Activated CD4-positive, alpha-beta T cell treated with anti-CD3 and anti-CD28 coated beads, Interleukin-2, amount 50 U/mL, for 4 hours (primary cell): ENCODE data around the gene QKI.
"Not testable (repeated sequence)": the region's sequence is repeated elsewhere in the genome, so short reads cannot be mapped to it uniquely, and the experiment has no call there.

ENCODE experiments used
- DNase-seq, 2 experiments: peaks; one replicate each; pipeline ENCODE4 v3.0.0-alpha.2; 2020

QKI gene

GRCh38 chr6:163414117-163414945 lies at the start of gene QKI:
Gene QKI (plus strand): TSS chr6:163414718. CDS start chr6:163415194, 476 bp downstream.
- peak; percentile 75 to 81 for DNase-seq

DNA sequence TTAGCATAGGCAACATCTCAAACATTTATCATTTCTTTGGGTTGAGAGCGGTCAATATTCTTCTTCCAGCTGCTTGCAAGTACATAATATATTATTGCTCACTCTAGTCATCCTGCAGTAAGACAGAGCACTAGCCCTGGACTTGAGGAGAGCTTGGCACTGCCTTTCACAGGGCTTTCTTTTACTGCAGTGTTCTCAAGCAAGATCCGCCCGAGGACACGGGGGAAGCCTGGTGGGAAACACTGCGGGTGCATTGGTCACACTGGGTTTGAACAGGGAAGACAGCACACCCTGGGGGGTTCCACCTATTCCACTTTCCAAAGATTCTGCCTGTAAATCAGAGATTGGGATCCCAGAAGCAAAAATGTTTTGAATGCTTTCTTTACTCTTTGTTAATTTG lies 48.2 kb upstream of the QKI start:
- DNase-seq = no peak

- no peak for DNase-seq
Measured at GRCh38 chr6:163367497-163368183, 46.9 kb upstream of the QKI start.

DNA sequence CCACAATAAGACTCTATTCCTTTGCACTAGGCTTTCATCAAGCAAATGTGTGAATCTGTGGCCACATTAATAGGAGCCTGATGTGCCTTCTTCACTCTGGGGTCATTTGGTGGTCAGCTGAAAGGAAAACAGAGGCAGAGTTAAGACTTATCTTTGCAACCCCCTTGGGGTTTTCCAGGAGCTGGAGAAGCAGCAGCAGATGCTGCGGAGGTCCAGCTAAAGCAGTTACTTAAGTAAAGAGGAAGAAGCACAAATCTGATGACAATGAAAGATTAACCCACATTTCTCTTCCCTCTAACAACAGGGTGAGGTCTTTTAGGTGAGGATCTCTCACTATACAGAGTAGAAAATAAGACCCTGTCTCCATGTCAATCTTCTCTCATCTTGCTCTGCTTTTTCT lies 45.4 kb upstream of the QKI start:
- DNase-seq = no peak

DNA sequence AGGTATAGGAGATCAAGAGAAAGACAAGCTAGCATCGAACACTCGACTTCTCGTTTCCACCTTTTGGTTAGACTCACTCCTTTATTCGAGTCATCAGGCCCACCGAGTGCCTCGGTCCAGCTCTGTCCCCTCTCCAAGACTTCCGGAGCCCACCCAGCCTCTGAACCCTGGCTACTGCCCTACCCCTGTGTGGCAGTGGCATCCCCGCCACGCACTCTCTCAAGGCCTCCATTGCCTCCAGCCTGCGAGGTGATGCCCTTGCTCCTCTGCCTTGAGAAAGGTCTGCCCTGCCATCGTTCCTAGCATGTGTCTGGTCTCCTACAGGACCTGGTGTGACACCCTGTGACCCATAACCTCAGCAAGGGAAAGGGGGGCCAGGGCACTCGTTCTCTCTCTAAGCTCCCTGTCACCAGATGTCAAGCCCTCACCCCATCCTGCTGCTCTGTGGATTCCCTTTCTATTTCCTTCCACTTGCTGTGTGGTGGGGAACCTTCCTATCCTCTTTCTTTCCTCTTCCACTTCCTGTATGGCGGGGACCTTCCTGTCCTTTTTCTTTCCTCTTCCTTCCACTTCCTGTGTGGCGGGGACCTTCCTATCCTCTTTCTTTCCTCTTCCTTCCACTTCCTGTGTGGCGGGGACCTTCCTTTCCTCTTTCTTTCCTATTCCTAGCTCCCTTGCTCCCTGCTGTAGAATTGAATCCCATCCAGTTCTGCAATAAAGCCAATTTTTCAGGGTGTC lies 44.7 kb upstream of the QKI start:
- DNase-seq = no peak

- no peak for DNase-seq
Measured at GRCh38 chr6:163370464-163371117, 43.9 kb upstream of the QKI start.

DNA sequence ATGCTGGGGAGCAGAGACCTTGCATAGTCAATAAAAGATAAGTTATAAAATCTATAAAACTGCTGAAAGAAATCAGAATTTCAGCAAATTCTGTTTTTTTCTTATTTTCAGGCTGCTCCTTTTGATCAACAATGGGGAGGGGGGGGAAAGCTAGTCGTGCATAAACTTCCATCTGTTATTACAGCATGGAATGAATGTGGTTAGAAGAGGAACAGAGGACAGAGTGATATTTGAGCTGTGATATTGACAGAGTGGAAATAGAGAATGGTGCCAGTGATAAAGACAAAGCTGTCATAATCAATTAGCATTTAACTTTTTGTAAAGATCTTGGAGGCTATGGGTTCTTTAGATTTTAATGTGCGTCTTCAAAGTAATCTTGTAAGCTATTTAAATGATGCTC lies 43.4 kb upstream of the QKI start:
- DNase-seq = no peak

DNA sequence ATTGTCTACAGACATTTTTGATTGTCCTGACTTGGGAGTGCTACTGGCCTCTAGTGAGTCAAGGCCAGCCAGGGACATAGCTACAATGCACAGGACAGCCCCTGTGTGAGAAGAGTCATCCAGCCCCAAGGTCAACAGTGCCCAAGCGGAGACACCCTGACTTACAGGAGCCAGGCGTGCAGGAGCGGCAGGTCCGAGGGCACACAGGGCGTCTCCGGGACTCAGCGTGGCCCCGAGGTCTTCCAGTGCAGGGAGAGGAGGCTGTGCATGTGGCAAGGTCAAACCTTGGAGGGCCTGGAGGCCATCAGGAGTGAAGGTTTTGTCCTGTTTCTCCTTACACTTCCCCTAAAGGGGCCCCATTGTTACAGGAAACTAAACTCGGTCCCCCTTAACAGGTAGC lies 41.3 kb upstream of the QKI start:
- DNase-seq = no peak

GRCh38 chr6:163375361-163375760 lies 39.2 kb upstream of the QKI start:
- DNase-seq = no peak

GRCh38 chr6:163376187-163376586 lies 38.3 kb upstream of the QKI start:
- DNase-seq = no peak

DNA sequence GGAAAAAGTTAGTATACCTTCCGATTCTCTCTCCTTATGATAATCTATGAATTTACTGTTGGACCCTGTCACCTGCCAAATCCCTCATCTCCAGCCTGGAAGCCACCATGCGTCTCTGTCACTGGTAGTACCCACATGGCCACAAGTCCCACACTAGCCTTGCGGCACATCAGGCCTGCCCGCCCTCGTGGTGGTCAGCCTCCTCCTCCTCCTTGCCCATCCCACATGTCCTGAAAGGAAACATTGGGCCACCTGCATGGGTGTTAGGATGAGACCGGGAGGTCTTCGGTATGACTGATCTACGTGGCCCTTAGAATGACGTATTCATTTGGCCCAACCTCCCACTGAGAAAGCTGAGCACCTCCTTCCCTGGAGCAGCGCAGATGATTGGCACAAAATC lies 37.0 kb upstream of the QKI start:
- no peak for DNase-seq

GRCh38 chr6:163380216-163380615 lies 34.3 kb upstream of the QKI start:
- DNase-seq = no peak

- DNase-seq = no peak
Measured at GRCh38 chr6:163381118-163381756, 33.3 kb upstream of the QKI start.

GRCh38 chr6:163383396-163383795 lies 31.1 kb upstream of the QKI start:
- DNase-seq = not testable (repeated sequence)

DNA sequence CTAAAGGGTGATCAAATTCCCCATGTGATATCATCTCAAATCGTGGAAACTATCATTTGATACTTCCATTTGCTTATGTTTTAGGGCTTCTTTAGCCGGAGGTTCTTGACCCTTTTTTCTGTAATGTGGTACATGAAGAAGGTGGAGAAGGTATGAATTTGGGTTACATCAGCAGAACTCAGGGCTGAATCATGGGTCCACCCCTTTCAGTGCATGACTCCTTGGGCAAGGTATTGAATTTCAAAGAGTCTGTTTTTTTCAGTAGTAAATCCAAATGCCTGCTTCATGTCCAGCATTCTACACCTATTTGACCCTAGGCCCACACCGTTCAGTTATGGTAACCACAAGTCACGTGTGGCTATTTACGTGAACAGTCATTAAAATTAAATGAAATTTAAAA lies 30.6 kb upstream of the QKI start:
- no peak for DNase-seq

- no peak for DNase-seq
Measured at GRCh38 chr6:163384510-163384909, 30.0 kb upstream of the QKI start.

DNA sequence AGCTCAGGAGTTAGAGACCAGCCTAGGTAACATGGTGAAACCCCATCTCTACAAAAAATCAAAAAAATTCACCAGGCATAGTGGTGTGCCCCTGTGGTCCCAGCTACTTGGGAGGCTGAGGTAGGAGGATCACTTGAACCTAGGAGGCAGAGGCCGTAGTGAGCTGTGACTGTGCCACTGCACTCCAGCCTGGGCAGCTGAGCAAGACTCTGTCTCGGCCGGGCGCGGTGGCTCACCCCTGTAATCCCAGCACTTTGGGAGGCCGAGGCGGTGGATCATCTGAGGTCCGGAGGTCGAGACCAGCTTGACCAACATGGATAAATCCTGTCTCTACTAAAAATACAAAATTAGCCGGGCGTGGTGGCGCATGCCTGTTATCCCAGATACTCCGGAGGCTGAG lies 29.0 kb upstream of the QKI start:
- DNase-seq = not testable (repeated sequence)

DNA sequence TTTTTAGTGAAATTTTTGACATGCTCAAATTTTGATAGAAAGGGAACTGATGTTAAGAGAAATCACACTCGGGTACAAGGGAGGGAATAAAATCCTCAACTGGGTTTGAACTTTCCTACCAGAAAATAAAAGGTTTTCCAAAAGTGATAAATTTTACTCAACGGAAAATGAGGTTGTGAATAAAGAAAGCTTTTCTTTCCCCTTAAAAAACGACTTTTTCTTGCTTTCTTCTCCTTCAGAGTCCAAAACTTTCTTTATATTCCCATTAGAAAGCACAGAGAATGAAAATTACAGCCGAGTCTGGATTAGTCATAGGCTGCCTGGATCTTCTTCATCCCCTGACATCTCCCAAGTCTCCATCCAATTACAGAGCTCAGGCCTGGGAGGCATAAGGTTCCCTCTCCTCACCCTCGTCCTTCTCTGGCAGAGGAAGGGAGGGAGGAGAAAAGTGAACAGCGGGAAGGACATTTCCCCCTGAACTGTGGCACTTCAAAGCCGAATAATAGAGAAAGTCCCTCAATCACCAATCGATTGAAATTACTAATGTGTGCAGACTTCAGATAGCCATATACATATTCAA lies 28.1 kb upstream of the QKI start:
- no peak for DNase-seq

DNA sequence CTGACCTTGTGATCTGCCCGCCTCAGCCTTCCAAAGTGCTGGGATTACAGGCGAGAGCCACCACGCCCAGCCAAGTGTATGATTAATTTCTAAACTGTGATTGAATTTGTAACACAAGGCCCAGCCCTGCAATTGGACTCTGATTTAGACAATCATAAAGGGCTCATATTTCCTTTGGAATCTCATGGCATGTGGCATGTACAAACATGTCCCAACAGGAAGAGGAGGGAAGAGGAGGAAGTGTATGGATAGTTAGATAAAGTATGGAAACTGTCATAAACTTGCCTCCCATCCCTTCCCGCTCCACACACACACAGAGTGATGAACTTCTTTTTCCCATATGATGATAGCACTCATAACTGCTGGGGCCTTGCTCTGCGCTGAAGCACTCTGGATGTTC lies 27.2 kb upstream of the QKI start:
- DNase-seq = no peak

- no peak for DNase-seq
Measured at GRCh38 chr6:163389354-163389753, 25.2 kb upstream of the QKI start.

DNA sequence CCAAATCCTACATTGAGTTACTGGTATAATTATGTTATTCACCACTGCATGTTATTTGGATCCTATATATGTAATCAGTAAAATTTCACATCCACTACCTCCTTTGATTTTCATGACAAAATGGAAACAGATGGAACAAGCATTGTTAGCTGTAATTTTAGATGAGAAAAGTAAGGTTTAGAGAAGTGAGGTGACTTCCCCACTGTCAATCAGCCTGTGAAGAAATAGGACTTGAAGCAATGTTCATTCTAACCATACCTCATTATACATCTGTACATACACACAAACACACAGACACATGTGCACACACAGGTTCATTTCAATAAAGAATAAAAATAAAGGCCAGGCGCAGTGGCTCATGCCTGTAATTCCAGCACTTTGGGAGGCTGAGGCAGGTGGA lies 23.7 kb upstream of the QKI start:
- no peak for DNase-seq

DNA sequence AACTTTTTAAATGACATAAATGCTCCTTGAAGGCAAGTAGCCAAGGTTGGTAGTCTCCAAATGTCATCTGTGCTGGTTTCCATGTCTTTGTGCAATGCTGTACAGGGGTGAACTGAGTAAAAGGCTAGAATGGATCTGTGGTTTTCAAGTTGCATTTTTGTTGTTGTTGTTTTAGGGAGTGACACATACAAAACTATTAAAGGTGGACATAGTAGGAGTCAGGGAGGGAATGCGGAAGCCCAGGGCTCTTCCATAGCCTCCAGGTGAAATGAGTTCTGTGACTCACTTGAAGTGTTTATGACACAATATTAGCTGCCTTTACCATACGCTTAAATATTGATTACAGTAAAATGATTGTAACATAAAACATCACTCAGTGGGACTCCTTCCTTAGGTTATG lies 22.5 kb upstream of the QKI start:
- no peak for DNase-seq
